ENCODE results near the gene TMEM182.

GRCh38 chr2:102815285-102815684, 53.5 kb downstream of the TMEM182 start:
- TF ChIP-seq POLR2A (IDR thresholded peaks at IDR 0.05), result no peak
- no peak for TF ChIP-seq CTCF (IDR thresholded peaks at IDR 0.05)
